HS-27A (cell line): ENCODE measurements around the gene ERC2.

Experiments used
- DNase-seq: peaks from one replicate; pipeline ENCODE4 v3.0.0-alpha.2; 2012; ENCODE audit warnings: low read depth, missing footprints

ERC2 gene

GRCh38 chr3:56253941-56254665, 214.2 kb downstream of the ERC2 start:
- DNase-seq: no peak

- DNase-seq: peak; percentile 45
Observed at GRCh38 chr3:56251343-56251945, 216.8 kb downstream of the ERC2 start.

GRCh38 chr3:56248021-56248420, 220.2 kb downstream of the ERC2 start:
- DNase-seq: no peak

GRCh38 chr3:56238299-56238698, 230.0 kb downstream of the ERC2 start:
- no peak for DNase-seq

- no peak for DNase-seq
Observed at GRCh38 chr3:56233742-56234141, 234.5 kb downstream of the ERC2 start.

- DNase-seq: no peak
Observed at GRCh38 chr3:56229311-56229710, 239.0 kb downstream of the ERC2 start.

GRCh38 chr3:56222866-56223265, 245.4 kb downstream of the ERC2 start:
- DNase-seq: no peak

- DNase-seq: no peak
Observed at GRCh38 chr3:56219894-56220805, 248.1 kb downstream of the ERC2 start.

GRCh38 chr3:56209982-56210751, 258.1 kb downstream of the ERC2 start:
- DNase-seq: no peak

GRCh38 chr3:56207922-56208321, 260.3 kb downstream of the ERC2 start:
- no peak for DNase-seq

GRCh38 chr3:56205406-56205805, 262.9 kb downstream of the ERC2 start:
- no peak for DNase-seq

- DNase-seq: no peak
Observed at GRCh38 chr3:56202997-56203396, 265.3 kb downstream of the ERC2 start.

- no peak for DNase-seq
Observed at GRCh38 chr3:56201407-56201806, 266.9 kb downstream of the ERC2 start.

- DNase-seq: no peak
Observed at GRCh38 chr3:56200251-56200650, 268.0 kb downstream of the ERC2 start.

- DNase-seq: no peak
Observed at GRCh38 chr3:56197991-56198390, 270.3 kb downstream of the ERC2 start.

GRCh38 chr3:56197259-56197965, 270.9 kb downstream of the ERC2 start:
- DNase-seq: no peak

- DNase-seq: no peak
Observed at GRCh38 chr3:56196700-56197099, 271.6 kb downstream of the ERC2 start.

- DNase-seq: no peak
Observed at GRCh38 chr3:56193519-56193918, 274.7 kb downstream of the ERC2 start.

- no peak for DNase-seq
Observed at GRCh38 chr3:56192001-56192400, 276.3 kb downstream of the ERC2 start.

GRCh38 chr3:56190771-56191305, 277.4 kb downstream of the ERC2 start:
- DNase-seq: no peak

- no peak for DNase-seq
Observed at GRCh38 chr3:56190130-56190529, 278.1 kb downstream of the ERC2 start.
